Erythroblast (primary cell): ENCODE data around the gene PRKACG.

Experiments
- GATA1 ChIP-seq: IDR thresholded peaks from 2 replicates; pipeline ENCODE4 v1.6.1; 2011; ENCODE audit warnings: low read depth, mild to moderate bottlenecking, control low read depth, low read length, moderate library complexity
- POLR2A ChIP-seq: IDR thresholded peaks from 2 replicates; pipeline ENCODE4 v1.6.1; 2011; ENCODE audit warnings: mild to moderate bottlenecking, low read length

- no peak for TF ChIP-seq POLR2A
- no peak for TF ChIP-seq GATA1
Measured at GRCh38 chr9:68964765-68965164, 49.1 kb downstream of the PRKACG start.
